Fibroblast of the conjunctiva (primary cell): ENCODE measurements around the gene C10orf143.

Source experiments
- DNase-seq: peaks from one replicate; pipeline ENCODE4 v3.0.0-alpha.2; 2010; ENCODE audit warnings: low read depth

C10orf143 gene

DNA sequence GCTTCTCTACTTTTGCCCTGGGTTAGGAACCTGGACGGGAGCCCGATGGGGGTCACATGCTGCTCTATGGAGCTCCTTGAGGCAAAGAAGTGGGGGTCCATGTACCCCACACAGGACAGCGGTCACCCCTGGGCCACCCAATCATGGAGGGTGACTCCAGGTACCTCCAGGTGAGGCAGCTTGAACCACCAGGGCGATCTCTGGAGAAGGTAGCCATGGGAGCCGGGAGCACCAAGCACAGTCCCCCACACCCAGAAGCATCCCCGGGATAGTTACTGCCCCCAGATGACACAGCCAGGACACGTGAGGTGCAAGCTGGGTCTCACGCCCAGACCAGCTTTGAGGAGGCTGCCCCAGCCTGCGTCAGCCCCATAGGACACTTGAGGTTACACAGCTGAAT is 58.4 kb downstream of the C10orf143 start:
- DNase-seq: no peak

DNA sequence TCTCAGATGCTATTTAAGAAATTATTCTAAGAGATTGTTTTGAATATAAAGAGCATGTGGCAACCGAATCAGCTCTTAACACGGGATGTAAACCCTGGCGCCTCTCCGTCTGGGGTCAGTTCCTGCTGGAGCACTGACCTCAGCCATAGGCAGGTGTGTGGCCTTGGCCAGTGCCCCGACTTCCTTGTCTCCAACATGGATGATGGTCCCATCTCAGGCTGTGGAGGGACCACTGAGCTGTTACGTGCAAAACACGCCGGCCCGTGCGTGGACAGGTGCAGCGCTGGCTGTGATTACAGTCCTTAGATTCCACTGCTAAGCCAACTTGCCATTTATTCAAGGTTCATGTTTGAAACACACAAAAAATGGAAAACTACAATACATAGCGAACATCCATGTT is 59.9 kb downstream of the C10orf143 start:
- DNase-seq: no peak

GRCh38 chr10:130049987-130050386 is 60.6 kb downstream of the C10orf143 start:
- DNase-seq: no peak

- no peak for DNase-seq
Observed at GRCh38 chr10:130049244-130049643, 61.4 kb downstream of the C10orf143 start.

DNA sequence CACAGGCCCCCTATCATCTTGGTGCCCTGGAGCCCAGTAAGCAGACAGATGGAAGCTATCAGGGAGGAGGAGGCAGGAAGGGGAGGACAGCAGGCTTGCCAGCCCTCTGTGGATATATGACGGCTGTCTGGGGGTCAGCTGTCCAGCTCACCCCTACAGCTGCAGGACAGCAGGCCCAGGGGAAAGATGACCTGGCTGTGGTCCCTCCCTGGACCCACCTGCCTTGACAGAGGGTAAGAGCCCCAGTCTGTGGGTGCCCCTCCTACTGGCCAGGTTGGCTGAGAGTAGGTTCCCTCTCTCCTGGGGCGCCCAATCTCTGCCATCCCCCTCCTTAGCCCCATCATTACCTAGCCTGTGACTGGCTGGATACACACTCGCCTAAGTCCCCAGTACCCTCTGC is 62.5 kb downstream of the C10orf143 start:
- no peak for DNase-seq

DNA sequence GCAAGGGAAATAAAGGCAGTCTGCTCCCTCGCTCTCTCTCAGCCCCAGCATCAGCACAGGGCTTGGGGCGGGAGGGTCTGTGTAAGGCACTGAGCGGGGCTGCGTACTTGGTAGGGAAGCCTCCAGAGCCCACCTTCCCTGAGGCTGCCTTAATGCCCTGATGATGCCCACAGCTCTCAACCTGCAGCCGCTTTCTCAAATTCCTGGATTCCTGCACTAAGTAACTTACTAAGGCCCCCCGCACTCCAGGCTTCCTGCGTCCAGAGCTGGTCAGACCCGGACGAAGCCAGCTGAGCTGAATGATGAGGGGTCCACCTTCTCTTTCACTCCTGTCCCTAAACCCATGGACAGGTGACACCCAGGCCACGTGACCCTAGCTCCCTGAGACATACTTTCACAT is 63.3 kb downstream of the C10orf143 start:
- DNase-seq: no peak

- no peak for DNase-seq
Observed at GRCh38 chr10:130046591-130046990, 64.0 kb downstream of the C10orf143 start.

GRCh38 chr10:130045801-130046321 is 64.8 kb downstream of the C10orf143 start:
- DNase-seq: no peak

- DNase-seq: no peak
Observed at GRCh38 chr10:130045091-130045652, 65.5 kb downstream of the C10orf143 start.

GRCh38 chr10:130044067-130045061 is 66.3 kb downstream of the C10orf143 start:
- no peak for DNase-seq

DNA sequence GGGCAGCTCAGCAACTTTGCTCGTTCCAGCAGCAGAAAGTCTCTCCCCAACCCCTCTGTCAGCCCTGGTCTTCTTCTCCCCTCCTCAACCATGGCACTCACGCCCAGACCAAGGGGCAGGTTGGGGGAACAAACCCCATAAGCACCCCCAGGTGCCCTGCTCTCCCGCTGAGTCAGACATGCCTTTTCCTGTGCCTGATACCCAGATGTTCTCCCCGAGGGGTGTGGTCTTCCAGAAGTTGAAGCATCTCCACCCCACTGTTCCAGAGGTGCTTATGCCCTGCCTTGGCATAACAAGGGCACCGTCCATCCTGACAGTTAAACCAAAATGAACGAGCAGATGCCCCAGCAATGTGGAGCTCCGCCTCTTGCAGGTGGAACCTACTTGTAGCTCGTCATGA is 67.1 kb downstream of the C10orf143 start:
- no peak for DNase-seq

GRCh38 chr10:130042381-130042780 is 68.2 kb downstream of the C10orf143 start:
- DNase-seq: no peak

GRCh38 chr10:130041451-130042371 is 68.9 kb downstream of the C10orf143 start:
- DNase-seq: no peak

- no peak for DNase-seq
Observed at GRCh38 chr10:130040817-130041330, 69.8 kb downstream of the C10orf143 start.

GRCh38 chr10:130040351-130040750 is 70.3 kb downstream of the C10orf143 start:
- DNase-seq: no peak

- no peak for DNase-seq
Observed at GRCh38 chr10:130039141-130039540, 71.5 kb downstream of the C10orf143 start.

DNA sequence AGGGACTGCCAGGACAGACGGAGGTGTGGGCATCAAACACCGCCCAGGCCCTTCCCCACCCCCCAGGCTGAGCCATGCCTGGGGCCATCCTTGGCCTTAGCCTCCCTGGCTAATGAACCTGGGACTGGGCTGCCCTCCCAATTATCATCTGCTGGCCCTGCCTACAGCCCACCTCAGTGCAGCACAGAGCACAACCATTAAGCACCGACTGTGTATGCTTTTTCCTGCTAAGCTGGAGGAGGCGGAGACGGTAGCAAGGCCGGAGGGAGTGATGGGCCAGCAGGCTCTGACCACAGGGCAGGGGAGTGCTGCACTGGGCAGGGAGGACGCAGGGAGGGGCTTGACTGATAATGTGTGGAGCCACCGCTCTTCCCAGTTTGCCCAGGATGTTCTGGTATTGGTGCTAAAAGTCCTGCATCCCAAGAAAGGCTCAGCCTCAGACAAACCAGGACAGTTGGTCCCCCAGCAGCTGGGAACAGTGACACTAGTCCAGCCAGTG is 72.0 kb downstream of the C10orf143 start:
- no peak for DNase-seq

- no peak for DNase-seq
Observed at GRCh38 chr10:130038019-130038555, 72.5 kb downstream of the C10orf143 start.

- DNase-seq: no peak
Observed at GRCh38 chr10:130037169-130037661, 73.4 kb downstream of the C10orf143 start.

- no peak for DNase-seq
Observed at GRCh38 chr10:130036296-130037065, 74.1 kb downstream of the C10orf143 start.
